Limb (tissue), 2 donors: ENCODE measurements around the gene SHROOM3.
"Not testable (repeated sequence)": the region's sequence is repeated elsewhere in the genome, so short reads cannot be mapped to it uniquely, and the experiment has no call there.

Experiments used
- DNase-seq, 2 donors: peaks; one replicate each; pipeline ENCODE4 v3.0.0-alpha.2; 2016; ENCODE audit errors: extremely low spot score in 2 of 2

The SHROOM3 gene

GRCh38 chr4:76443376-76443775, 8.3 kb downstream of the SHROOM3 start:
- no peak for DNase-seq

DNA sequence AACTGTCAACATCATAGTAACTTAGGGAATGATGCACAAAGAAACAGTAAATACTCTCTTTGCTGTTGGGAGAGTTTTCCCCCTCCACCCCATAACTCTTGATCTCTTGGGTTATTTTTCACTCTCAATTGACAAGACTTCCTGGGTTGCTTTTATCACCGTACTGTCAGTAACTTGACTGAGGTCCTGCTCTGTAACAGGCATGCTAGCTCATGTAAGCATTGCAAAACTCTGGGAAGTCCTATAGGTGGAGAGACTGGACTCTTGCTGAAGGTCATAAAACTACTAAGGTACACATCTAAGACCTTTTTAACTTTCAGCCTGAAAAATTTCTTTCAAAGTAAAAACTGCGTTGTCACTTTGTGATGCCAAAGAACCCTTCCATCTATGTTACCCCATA, 10.9 kb downstream of the SHROOM3 start:
- DNase-seq, result no peak

GRCh38 chr4:76447393-76447851, 12.4 kb downstream of the SHROOM3 start:
- DNase-seq, result peak in 1 of 2 donors; percentile 21

DNA sequence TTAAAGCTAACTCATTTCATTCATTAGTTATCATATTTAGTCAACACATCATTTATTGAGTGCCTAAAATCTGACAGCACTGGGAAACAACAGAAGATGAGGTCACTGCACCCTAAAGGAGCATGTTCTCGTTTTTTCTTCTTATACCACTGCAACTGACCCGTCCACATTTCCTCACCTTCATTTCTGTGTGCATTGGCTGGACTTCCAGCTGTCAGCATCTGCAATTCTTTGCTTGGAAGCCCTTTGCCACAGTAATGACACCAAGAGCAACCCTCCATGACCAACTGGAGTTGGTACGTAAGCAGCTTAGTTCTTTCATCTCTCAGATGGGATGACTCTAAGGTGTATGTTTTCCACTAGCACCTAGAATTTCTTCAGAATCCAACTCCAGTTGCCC, 13.2 kb downstream of the SHROOM3 start:
- no peak for DNase-seq

DNA sequence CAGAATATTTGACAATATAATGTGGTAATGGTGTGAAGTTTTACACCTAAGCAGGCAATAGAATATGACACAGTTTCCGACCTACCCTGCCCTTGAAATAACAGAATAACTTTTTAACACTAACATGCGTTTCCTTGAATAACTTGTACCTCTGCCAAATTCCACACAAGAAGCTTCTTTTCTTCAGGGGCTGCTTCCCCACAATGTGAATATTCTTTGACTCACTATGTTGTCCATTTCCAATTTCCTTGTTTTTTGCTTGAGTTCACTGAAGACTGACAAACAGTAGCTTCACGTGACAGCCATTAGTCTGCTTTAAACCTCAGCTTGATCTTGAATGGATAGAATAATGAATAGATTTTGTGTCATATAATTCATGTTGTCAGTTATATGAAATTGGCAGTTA, 14.3 kb downstream of the SHROOM3 start:
- peak in 1 of 2 donors; percentile 24 for DNase-seq

- no peak for DNase-seq
Observed at GRCh38 chr4:76449833-76450232, 14.8 kb downstream of the SHROOM3 start.

GRCh38 chr4:76453232-76453631, 18.2 kb downstream of the SHROOM3 start:
- no peak for DNase-seq

DNA sequence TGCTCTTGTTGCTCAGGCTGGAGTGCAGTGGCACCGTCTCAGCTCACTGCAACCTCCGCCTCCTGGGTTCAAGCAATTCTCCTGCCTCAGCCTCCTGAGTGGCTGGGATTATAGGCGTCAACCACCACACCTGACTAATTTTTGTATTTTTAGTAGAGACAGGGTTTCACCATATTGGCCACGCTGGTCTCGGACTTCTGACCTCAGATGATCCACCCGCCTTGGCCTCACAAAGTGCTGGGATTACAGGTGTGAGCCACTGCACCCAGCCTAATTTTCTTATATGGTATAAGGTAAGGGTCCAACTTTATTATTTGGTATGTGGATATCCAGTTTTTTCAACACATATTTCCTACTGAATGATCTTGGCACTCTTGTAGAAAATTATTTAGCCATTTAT, 19.0 kb downstream of the SHROOM3 start:
- not testable (repeated sequence) for DNase-seq

GRCh38 chr4:76457885-76458284, 22.9 kb downstream of the SHROOM3 start:
- DNase-seq, result no peak

- DNase-seq, result no peak
Observed at GRCh38 chr4:76458297-76458696, 23.3 kb downstream of the SHROOM3 start.

DNA sequence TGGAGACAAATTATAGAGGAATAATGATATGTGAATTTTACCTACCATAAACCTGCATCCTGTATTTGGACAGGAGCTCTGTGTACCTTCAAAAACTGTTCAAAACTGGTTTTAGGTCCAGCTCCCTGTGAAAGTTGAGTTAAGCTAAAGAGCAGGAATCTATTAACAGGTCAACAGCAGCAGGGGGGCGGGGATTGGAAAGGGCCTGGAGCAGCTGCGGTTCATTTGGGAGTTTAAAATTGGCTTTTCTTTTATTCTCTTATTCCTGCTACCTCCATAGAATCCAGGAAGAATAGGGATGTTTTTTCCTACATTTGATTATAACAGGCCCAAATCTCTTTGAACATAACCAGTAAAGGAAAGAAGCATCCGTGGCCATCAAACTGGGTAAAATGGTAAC, 23.8 kb downstream of the SHROOM3 start:
- peak; percentile 32 to 36 for DNase-seq

DNA sequence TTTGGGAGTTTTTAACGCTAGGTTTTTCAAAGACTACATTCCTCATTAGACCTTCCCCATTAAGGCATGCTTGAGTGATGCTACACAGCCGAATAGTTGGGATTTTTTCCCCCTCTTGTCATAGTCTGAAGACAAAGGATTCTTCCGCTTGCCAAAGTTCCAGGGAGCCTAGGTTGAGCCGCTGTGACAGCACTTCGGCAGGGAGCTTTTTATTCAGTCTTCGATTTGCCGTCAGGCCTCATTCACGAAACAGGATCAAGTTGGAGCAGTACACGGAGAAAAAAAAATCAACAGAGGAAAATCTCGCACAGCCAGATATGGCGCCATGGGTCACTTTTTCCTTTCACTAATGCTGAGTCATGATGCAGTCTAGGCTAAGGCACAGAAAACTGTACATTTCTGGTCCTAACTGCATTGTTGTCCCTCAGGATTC, 24.3 kb downstream of the SHROOM3 start:
- DNase-seq, result peak; percentile 16 to 45

DNA sequence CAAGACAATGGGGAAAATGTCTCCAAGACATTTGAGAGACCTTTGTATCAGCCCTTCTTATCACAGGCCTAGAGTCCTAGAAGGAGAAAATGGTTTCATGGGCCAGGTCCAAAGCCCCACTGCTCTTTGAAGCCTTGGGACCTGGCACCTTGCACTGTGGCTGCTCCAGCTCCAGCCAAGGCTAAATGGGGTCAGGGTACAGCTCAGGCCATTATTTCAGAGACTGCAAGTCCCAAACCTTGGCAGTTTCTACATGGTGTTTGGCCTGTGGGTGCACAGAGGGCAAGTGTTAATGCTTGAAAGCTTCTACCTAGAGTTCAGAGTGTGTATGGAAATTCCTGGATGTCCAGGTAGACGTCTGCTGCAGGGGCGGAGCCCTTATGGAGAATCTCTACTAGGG, 28.5 kb downstream of the SHROOM3 start:
- no peak for DNase-seq

GRCh38 chr4:76470064-76470463, 35.0 kb downstream of the SHROOM3 start:
- DNase-seq, result no peak

DNA sequence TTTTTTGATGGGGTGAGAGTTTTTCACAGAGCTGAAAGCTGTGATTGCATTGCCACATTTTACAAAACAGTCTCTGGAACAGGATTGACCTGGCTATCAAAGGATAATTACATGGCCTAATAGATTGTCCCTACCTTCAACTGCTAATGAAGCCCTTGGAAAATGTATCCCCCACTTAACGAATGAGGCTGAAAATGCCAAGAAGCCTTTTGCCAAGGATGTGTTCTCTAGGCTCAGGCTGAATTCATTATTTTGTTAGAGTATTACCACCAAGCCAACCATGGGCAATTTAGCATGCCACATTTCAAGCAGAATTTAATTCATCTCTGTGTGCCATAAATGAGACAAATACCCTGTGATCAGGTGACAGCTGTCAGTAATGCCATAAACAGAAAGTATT, 35.5 kb downstream of the SHROOM3 start:
- DNase-seq, result no peak

DNA sequence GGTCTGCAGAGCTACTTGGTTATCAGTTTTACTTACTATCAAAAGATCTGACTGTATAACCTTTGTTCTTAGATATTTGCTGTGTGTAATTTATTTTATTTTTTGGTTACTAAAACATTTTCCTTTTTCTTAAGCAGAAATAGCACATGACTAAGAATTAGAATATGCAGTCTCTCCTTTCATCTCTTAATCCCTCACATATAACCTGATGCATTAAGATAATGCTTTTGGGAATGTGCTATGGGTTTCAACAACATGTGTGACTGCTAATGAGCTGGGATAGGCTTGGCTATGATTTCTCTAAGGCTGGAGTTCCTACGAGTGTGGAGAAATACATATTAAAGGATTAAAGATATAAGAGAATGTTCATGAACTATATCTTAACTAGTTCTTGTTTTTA, 41.5 kb downstream of the SHROOM3 start:
- no peak for DNase-seq

- no peak for DNase-seq
Observed at GRCh38 chr4:76484654-76485053, 49.6 kb downstream of the SHROOM3 start.

GRCh38 chr4:76485450-76485849, 50.4 kb downstream of the SHROOM3 start:
- DNase-seq, result no peak

DNA sequence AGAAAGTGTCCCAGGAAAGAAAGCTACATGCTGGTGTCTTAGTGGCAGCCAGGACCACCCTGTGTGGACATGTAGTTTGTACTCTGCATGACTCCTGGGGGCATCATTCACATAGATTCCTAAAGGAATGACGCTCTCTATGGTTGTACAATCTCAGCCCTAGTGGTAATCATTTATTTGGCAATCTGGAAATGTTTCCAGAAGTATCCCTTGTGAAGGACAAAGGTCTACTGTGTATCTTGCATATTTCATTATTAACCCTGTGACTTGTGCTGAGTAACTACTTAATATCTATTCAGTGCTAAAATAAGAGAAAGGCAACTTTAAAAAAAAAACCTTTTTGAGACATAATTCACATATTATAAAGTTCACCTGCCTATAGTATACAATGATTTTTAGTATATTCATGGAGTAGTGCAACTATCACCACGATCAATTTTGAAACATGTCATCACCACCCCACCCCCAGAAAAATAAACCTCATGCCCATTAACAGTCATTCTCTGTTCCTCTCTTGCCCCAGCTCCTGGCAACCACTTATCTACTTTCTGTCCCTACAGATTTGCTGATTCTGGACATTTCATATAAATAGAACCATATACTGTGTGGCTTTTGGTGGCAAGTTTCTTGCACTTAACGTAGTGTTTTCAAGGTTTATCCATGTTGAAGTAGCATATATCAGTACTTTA, 51.7 kb downstream of the SHROOM3 start:
- DNase-seq, result no peak

- no peak for DNase-seq
Observed at GRCh38 chr4:76487621-76488020, 52.6 kb downstream of the SHROOM3 start.

DNA sequence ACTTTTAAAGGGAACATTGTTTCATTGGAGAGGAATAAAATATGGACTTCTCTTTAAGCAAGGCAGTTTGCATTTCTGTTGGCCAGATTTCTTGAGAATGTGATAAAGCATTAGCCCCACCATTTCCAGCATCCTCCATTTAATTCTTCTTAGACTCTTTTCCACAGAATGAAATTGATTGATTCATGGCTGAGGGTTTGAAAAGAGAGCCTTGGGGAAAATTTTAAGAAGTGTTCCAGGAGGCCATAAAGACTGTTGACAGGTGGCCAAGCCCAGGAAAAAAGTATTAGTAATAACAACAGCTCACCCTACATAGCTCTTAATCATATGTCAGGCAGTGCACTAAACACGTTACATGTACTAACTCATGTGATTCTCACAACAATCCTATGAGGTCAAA, 53.4 kb downstream of the SHROOM3 start:
- DNase-seq, result no peak

- DNase-seq, result no peak
Observed at GRCh38 chr4:76488888-76489685, 54.1 kb downstream of the SHROOM3 start.

DNA sequence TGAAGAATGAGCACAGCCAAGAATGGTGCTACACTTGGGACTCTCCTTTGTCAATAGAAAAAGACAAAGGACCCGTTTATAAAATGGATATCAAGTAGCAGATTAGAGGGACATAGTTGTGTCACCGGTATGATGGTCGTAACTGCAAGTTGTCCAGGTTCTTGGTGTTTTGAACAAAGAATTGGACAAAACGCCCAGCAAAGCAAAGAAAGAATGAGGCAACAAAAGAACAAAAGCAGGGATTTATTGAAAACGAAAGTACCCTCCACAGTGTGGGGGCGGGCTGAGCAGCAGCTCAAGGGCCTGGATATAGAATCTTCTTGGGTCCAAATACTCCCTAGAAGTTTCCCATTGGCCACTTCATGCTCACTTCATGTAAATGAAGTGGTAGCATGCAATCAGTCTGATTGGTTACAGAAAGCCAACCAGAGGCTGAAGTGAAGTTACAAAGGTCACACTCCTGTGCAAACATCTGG, 54.7 kb downstream of the SHROOM3 start:
- no peak for DNase-seq
